GM18508 (cell line): ENCODE results near the gene BTBD9.

ENCODE experiments used
- ATAC-seq: cut with Tn5 transposase; IDR thresholded peaks from one replicate; pipeline ENCODE4 v1.9.1; 2021; ENCODE audit warnings: moderate number of reproducible peaks; ENCODE audit not compliant: insufficient read depth, unreplicated experiment

Gene BTBD9

DNA sequence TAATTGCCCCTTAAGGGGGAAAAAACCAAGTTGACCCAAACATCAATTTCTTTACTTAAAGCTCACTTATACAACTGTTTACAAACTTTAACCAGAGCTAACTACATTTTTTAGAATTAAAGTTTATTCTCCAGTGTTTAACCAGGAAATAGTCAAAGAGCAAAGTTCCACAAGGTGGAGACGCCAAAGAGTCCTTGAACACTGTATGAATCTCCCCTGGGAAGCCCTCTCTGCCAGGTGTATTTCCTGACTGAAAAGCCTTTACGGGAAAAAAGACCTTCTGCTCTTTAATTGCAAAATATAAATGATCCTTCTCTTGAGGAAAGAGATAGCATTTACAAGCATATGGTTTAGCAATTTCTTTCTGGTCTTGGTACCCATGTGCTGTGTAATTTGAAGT is 36.2 kb downstream of the BTBD9 start:
- no peak for ATAC-seq

GRCh38 chr6:38599966-38600550 is 39.7 kb downstream of the BTBD9 start:
- no peak for ATAC-seq

- no peak for ATAC-seq
Measured at GRCh38 chr6:38599261-38599660, 40.5 kb downstream of the BTBD9 start.

- ATAC-seq = no peak
Measured at GRCh38 chr6:38593998-38594665, 45.6 kb downstream of the BTBD9 start.

- ATAC-seq = no peak
Measured at GRCh38 chr6:38593409-38593808, 46.3 kb downstream of the BTBD9 start.

- no peak for ATAC-seq
Measured at GRCh38 chr6:38591439-38591838, 48.3 kb downstream of the BTBD9 start.

GRCh38 chr6:38589367-38589720 is 50.4 kb downstream of the BTBD9 start:
- no peak for ATAC-seq

DNA sequence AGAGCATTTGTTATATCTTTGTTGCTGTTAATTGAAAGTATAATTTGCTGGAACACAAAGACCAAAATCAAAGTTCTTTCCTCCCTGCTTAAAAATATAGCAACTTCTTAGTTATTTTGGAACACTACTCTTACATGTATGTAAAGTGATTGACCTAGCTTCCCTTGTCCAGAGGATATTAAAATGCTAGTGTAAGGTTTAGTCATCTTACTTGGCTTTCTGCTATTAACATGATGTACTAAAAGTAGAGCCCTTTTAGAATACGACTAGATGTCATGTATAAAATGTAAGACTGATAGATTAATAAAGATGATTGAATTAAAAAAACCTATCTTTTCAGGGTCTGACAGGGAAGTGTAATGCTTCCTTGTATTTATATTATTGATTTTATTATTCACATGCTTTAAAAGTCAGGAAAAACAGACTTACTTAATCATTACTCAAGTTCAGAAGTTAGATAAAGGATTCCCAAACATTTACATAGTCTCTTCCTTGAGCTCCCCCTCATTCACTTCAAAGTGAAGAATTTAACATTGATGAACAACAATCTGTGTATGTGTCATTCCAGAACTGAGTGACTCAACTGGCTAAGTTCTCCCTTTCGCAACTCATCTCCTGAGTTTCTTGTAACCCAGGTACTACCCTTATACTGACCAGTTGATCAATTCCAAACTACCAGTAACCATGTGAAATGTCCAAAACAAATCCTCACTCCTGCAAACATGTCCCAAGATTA is 50.9 kb downstream of the BTBD9 start:
- no peak for ATAC-seq

DNA sequence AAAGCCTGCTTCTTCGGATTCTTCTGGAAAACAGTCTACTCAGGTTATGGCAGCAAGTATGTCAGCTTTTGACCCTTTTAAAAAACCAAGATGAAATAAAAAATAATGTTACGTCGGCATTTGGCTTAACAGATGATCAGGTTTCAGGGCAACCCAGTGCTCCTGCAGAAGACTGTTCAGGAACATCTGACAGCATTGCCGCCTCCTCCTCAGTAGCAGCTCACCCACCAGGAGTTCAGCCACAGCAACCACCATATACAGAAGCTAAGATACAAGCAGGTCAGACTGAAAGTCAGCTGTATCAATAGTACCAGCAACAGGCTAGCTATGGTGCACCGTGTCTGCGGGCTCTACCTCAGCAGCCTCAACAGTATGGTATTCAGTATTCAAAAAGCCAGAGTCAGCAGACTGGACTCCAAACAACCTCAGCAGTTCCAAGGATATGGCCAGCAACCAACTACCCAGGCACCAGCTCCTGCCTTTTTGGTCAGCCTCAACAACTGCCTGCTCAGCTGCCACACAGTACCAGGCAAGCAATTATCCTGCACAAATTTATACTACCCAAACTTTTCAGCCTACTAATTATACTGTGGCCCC is 51.9 kb downstream of the BTBD9 start:
- no peak for ATAC-seq

- ATAC-seq = no peak
Measured at GRCh38 chr6:38586992-38587391, 52.7 kb downstream of the BTBD9 start.

DNA sequence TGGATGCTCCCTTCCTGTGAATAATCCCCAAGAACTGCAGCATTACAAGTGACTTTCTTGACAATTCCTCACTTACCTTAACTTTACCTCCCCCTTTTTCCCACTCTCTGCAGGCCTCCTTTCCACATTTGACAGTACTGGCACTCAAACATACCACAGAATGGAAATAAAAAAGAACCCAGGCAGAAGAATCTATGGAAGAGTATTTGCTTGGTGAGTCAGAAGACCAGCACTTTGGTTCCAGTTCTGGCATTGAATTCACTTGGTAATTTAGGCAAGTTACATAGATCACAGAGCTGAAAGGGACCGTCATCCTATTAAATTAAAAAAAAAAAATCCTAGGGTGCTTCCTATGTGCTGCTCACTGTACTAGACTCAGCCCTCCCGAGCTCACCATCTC is 55.0 kb downstream of the BTBD9 start:
- ATAC-seq = no peak

DNA sequence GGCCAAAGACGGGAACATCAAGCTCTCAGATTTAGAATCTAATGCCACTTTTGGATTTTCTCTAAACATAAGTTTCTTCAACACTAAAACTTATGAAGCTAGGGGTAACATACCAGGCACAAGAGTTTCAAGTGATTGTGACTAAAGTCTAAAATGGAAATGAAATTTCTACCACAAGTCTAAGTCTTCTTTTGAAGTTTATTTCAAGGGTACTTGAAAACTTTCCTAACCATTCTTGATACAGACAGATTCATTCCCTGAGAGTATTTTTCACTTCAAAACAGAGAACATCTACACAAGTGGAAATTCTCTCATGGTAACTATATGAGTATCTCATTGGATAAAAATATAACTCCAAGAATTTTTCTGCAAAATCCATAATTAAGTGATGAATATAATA is 56.2 kb downstream of the BTBD9 start:
- ATAC-seq = no peak

GRCh38 chr6:38580030-38580429 is 59.7 kb downstream of the BTBD9 start:
- ATAC-seq = no peak

GRCh38 chr6:38579010-38579628 is 60.6 kb downstream of the BTBD9 start:
- no peak for ATAC-seq

DNA sequence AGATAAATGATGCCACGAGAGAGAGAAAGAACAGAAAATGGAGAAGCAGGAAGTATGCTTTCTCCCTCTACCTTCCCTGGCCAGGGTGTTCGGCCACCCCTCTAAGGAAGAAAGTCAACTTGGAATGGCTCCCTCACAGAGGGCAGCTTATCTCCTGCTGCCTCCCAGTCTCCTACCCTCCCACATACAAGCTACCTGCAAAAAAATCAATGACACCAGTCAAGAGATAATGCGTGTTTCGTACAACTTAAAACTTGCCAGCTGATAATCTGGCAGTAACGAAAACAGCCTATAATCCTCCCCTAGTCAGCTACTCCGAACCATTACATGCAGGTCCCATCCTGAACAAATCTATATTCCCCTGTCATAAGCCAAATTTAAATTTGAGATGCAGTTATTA is 61.7 kb downstream of the BTBD9 start:
- ATAC-seq = no peak

DNA sequence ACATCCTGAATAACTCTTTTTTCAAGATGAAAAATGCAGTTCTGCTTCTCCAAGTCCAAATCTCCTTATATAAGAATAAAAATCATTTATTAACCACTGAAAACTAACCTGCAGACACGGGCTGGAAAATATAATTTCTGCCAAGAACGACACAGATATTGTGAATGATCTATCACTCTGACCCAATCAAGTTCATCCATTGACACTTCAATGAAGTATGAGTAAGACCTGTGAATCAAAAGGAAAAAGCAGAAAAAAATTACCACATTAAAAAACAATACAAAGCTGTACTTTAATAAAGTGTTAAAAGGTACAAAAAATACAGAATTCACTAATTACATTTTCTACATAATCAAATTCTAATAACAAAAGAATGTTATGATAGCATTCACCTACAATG is 62.2 kb downstream of the BTBD9 start:
- no peak for ATAC-seq

GRCh38 chr6:38573801-38574395 is 65.8 kb downstream of the BTBD9 start:
- no peak for ATAC-seq

- ATAC-seq = no peak
Measured at GRCh38 chr6:38572186-38572813, 67.4 kb downstream of the BTBD9 start.

GRCh38 chr6:38571721-38572120 is 68.0 kb downstream of the BTBD9 start:
- no peak for ATAC-seq

DNA sequence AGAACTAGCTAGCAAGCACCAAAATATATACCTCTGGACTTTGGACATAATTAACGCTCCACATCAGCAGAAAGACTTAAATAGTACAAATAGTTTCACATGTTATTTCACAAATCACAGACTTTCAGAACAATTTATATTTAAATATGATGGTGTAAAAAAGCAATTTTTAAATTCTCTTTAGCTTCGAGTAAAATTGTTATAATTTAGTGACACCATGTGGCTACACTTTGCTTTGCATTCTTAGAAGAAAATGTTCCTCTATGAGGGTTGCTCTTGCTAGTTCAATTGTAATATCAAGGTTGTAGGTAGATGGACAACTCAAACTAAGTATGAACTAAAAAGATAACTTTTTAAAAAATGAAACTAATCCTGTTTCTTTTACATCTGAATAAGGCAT is 69.0 kb downstream of the BTBD9 start:
- ATAC-seq = no peak
